PFSK-1 (cell line): ENCODE results near the gene PC.

Source experiments
- FOXP2 ChIP-seq: optimal IDR thresholded peaks from 2 replicates; pipeline ENCODE3; 2011; ENCODE audit warnings: borderline replicate concordance, control low read depth, inconsistent platforms; ENCODE audit not compliant: insufficient read depth; ENCODE audit errors: extremely low read length, extremely low read depth
- POLR2AphosphoS5 ChIP-seq: IDR thresholded peaks from 2 replicates; pipeline ENCODE4 v1.6.1; 2012; ENCODE audit warnings: low read depth, mild to moderate bottlenecking, control low read depth, low read length, moderate library complexity
- REST ChIP-seq, 2 experiments: IDR thresholded peaks; 2 replicates each; pipeline versions ENCODE4 v1.6.1 to v1.8.0; 2011 to 2012; ENCODE audit warnings: low read depth in 2 of 2, low read length in 2 of 2, control low read depth in 1 of 2, inconsistent platforms in 1 of 2, mild to moderate bottlenecking in 1 of 2, moderate library complexity in 1 of 2; ENCODE audit not compliant: insufficient read depth in 1 of 2
- SIN3A ChIP-seq: IDR thresholded peaks from 2 replicates; pipeline ENCODE4 v1.6.1; 2012; ENCODE audit warnings: mild to moderate bottlenecking, low read length, moderate library complexity, borderline replicate concordance; ENCODE audit not compliant: insufficient read depth
- TAF1 ChIP-seq: IDR thresholded peaks from 2 replicates; pipeline ENCODE4 v1.6.1; 2012; ENCODE audit warnings: low read length, control low read depth, borderline replicate concordance; ENCODE audit not compliant: insufficient read depth

Gene PC

GRCh38 chr11:66879000-66879399, 79.2 kb downstream of the PC start:
- TF ChIP-seq POLR2AphosphoS5 (no peak), REST (IDR thresholded peaks at IDR 0.05; ENCODE audit: insufficient read depth in 1 of 2, low read depth in 2 of 2, low read length in 2 of 2) (no peak), SIN3A (no peak), FOXP2 (no peak), TAF1 (no peak)

GRCh38 chr11:66878474-66878873, 79.7 kb downstream of the PC start:
- TF ChIP-seq FOXP2: no peak
- TF ChIP-seq REST (IDR thresholded peaks at IDR 0.05; ENCODE audit: insufficient read depth in 1 of 2, low read depth in 2 of 2, low read length in 2 of 2): no peak
- no peak for TF ChIP-seq POLR2AphosphoS5
- no peak for TF ChIP-seq TAF1
- TF ChIP-seq SIN3A: no peak

GRCh38 chr11:66877588-66878385, 80.4 kb downstream of the PC start:
- TF ChIP-seq FOXP2: no peak
- TF ChIP-seq REST (IDR thresholded peaks at IDR 0.05; ENCODE audit: insufficient read depth in 1 of 2, low read depth in 2 of 2, low read length in 2 of 2): no peak
- no peak for TF ChIP-seq SIN3A

- no peak for TF ChIP-seq FOXP2
- no peak for TF ChIP-seq REST (IDR thresholded peaks at IDR 0.05; ENCODE audit: insufficient read depth in 1 of 2, low read depth in 2 of 2, low read length in 2 of 2)
- TF ChIP-seq TAF1: no peak
- no peak for TF ChIP-seq POLR2AphosphoS5
- no peak for TF ChIP-seq SIN3A
Measured at GRCh38 chr11:66875378-66875777, 82.8 kb downstream of the PC start.

- TF ChIP-seq SIN3A (no peak), TAF1 (no peak), REST (IDR thresholded peaks at IDR 0.05; ENCODE audit: insufficient read depth in 1 of 2, low read depth in 2 of 2, low read length in 2 of 2) (no peak), POLR2AphosphoS5 (no peak), FOXP2 (no peak)
Measured at GRCh38 chr11:66874232-66874631, 84.0 kb downstream of the PC start.
